LNCAP (cell line): ENCODE measurements around the gene COL25A1.
A peak's percentile ranks its signal among the peaks of the same experiment; 100 is the strongest.

ENCODE experiments used
- TF ChIP-seq, protein P1 (sequence below): fragments of 450-650 bp; IDR thresholded peaks from 2 replicates; pipeline ENCODE4 v1.5.1; 2017; ENCODE audit warnings: mild to moderate bottlenecking

The COL25A1 gene

DNA sequence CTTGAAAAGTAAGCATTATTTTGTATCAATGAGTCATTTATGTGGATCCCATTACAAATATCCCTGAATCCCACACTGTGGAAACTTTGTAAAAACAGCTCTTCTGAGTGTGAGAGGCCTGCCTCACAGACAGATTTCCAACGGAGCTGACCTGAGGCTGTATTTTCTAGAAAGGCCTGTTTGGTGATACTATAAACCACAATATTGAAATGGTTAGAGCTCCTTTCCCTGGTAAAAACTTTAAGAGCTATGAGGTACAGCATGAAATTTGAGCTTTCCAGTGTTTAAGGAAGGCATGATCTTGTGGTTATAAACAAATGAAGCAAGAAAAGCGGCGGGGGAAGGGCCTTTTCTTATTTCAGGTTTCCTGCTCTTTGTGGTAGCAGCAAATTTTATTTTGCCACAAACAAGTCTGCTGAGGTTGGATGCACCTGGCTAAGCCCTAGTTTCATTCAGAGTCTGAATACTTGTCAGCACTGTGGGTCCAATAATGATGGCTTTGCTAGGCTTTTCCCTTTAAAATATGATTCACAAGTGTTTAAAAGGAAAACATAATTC lies 452.8 kb downstream of the COL25A1 start:
- TF ChIP-seq, protein P1, sequence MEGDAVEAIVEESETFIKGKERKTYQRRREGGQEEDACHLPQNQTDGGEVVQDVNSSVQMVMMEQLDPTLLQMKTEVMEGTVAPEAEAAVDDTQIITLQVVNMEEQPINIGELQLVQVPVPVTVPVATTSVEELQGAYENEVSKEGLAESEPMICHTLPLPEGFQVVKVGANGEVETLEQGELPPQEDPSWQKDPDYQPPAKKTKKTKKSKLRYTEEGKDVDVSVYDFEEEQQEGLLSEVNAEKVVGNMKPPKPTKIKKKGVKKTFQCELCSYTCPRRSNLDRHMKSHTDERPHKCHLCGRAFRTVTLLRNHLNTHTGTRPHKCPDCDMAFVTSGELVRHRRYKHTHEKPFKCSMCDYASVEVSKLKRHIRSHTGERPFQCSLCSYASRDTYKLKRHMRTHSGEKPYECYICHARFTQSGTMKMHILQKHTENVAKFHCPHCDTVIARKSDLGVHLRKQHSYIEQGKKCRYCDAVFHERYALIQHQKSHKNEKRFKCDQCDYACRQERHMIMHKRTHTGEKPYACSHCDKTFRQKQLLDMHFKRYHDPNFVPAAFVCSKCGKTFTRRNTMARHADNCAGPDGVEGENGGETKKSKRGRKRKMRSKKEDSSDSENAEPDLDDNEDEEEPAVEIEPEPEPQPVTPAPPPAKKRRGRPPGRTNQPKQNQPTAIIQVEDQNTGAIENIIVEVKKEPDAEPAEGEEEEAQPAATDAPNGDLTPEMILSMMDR: no peak

DNA sequence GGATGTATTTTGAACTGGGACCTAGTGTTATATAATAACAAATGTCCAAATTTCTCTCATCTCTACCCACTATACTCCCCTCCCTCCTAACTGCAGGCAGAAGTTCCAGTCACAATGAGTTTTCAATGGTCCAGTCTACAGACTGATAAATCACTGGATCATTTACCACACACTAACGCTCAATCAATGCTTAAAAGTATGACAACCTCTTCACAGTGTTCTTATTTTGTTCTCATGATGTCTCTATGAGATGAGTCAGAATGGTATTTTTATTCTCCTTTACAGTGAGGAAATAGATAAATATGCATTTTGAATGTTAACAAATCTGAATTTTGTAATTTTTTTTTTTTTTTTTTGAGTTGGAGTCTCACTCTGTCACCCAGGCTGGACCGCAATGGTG lies 455.9 kb downstream of the COL25A1 start:
- TF ChIP-seq, protein P1: no peak

DNA sequence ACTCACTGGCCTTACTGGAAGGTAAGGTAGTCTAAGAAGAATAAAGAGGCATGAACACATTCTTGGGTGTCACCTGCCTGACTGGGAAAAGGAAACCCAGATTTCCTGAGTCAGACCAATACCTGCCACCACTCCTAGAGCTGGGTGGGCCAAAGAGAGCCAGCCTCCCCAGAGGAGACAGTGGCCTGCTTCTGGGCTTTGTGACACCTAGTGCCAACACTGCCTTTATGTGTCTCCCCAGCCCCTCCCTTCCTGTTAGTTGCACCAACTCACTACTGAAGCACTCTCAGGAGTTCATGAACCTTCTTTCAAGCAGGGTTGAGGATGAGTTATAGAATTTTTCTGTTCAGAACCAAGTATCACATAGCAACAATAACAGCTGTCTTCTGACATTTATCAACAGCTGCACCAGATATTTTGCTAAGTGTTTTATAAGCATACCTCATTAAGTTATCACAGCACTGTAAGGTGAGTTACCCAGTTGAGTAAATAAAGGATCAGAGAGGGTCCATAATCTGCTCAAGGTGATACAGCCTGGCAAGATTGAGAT lies 462.0 kb downstream of the COL25A1 start:
- TF ChIP-seq, protein P1: no peak

DNA sequence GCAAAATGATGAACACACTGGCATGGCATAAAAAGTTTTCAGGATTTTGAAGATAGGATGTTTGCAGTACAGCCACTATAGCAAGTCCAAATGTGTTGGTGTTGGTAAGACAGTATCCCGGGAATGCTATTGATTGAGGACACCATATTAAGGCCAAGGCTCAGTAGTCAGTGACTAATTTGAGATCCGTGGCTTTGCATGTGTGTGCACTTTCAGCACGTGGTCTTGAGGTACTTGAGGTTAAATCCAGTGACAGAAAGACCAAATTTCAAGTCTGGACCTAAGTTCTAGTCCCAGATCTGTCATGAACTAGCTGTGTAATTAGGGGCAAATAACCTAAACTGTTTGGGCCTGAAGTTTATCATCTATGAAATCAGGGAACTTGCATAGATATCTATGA lies 463.1 kb downstream of the COL25A1 start:
- TF ChIP-seq, protein P1: no peak

DNA sequence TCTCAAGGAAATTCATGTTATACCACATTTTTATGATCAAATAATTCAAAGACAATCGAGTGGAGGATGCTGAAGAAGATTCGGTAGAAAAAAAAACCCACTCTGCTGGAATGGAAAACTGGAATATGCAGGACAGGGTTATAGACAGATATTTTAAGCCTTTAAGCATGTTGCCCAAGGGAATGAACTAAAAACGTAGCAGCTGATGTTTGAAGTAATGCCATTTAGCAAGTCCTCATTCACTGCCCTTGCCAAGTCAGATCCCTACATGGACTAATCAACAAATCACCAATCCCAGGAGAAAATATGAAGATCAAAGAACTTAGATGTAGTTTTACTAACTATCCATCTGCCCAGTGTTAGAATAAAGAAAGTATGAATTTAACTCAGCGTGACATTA lies 464.0 kb downstream of the COL25A1 start:
- TF ChIP-seq, protein P1: no peak

DNA sequence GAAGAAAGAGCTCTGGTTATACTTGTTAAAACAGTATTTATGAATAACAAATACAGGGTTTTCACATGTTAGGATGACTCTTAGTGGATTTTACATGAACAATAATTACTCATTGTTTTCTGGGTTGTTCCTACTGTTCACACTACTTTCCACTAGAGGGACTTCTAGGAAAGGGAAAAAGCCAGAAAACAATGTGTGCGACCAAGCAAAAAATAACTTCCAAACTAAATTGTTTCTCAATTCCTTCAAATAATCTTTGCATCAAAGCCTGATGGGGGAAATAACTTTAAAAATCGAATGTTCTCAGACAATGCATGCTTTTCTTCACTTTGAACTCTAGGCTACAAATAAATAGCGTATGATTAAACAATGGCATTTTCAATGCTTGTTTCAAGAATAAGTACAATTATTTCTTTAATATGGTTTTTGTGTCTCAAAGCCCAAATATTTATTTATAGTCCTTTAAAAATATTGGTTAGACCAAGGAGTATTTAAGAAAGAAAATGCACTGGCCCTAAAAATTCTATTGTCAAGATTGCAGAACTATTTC lies 467.5 kb downstream of the COL25A1 start:
- TF ChIP-seq, protein P1: peak; percentile 61

DNA sequence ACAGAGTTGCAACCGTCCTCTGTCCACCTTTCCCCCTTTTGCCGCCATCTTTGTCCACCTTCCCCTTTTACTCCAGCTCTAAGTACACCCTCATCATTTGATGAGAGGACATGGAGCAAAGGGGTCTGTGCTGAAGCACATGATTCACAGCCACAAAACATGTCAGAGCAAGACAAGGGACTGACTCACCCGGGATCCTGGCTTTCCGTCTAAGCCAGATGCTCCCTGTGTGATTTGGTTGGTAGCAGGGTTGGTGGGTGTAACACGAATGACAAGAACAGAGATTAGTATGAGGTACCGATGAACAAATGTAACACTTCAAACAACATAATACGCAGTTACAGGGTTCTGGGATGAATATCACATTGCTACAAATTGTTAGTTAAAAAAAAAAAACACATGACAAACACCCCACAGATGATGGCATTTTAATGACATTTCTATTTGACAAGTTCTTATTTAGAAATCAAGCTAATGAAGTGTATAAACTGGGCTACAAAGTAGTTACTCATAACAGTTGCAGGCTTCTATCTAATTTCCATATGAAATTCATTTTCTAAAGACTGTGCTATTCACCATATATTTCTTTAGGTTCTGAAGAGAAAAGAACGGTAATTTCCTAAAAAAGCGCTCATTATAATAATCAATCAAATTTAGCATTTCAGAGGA lies 468.2 kb downstream of the COL25A1 start:
- TF ChIP-seq, protein P1: no peak
